HTERT RPE-1 (cell line): Measurements from ENCODE around the gene PEF1.
"Not testable (repeated sequence)": the region's sequence is repeated elsewhere in the genome, so short reads cannot be mapped to it uniquely, and the experiment has no call there.

Source experiments
- in situ Hi-C: fragments of 300-500 bp; cut with MboI; formaldehyde crosslinking; loops from 4 replicates; pipeline ENCODE4 v1.14.3; 2020; ENCODE audit warnings: low sequenced_read_pairs

Gene PEF1

DNA sequence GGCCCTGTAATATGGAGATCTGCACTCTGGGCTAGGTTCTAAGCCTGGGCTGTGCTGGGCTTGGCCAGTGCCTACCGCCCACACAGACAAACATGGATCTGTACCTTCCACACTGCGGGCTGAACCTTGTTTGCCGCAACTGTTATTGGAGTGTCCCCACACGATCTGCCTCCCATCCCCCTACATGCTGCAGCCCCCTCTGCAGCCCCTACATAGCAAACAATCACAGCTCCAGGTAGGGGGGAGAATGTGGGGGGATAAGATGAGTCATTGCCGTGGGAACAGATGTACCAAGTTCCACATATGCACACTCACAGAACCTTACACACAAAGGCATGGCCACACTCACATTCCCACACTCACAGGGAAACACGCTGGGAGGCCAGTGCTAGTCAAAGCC is 29.3 kb downstream of the PEF1 start:
- in situ Hi-C loops: no loop called here

GRCh38 chr1:31614414-31615005 is 30.2 kb downstream of the PEF1 start:
- in situ Hi-C loops: no loop called here

- in situ Hi-C loops: no loop called here
These were observed 35.1 kb downstream of the PEF1 start for GRCh38 chr1:31609514-31610118.

GRCh38 chr1:31607360-31607759 is 37.3 kb downstream of the PEF1 start:
- in situ Hi-C loops: no loop called here

DNA sequence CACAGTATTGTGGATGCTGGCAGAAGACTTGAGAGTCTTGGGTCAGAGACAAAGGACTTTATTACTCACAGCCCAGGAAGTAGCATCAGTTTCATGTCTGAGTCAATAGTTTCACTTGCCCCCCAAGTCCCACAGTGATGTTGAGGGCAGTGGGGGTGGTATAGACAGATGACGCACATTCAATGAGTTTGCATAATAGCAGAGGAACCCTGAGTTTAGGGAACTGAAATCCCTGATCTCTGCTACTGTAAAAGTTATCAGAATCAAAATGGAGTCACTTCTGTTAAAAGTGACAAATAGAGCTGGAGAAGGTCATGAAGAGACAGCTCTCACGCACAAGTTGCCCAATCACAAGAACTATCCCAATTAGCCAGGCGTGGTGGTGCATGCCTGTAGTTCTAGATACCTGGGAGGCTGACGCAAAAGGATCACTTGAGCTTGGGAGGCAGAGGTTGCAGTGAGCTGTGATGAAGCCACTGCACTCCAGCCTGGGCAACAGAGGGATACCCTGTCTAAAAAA is 38.7 kb downstream of the PEF1 start:
- in situ Hi-C loops: no loop called here

- in situ Hi-C loops: no loop called here
These were observed 42.6 kb downstream of the PEF1 start for GRCh38 chr1:31602081-31602480.

DNA sequence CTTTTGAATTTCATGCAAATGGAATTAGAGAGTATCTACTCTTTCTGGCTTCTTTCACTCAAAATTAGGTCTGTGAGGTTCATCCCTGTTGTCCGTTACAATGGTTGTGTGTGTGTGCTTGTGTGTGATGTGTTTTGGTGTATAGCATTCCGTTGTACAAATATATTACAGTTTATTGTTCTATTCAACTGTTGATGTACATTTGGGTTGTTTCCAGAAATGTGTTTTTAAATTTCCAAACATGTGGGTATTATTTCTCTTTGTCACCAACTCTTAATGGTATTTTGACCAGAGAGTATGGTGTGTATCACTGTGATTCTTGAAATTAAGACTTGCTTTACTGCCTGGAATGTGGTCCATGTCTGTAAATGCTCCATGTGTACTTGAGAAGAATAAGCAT is 44.0 kb downstream of the PEF1 start:
- in situ Hi-C loops: no loop called here

GRCh38 chr1:31598980-31599379 is 45.7 kb downstream of the PEF1 start:
- in situ Hi-C loops: no loop called here

DNA sequence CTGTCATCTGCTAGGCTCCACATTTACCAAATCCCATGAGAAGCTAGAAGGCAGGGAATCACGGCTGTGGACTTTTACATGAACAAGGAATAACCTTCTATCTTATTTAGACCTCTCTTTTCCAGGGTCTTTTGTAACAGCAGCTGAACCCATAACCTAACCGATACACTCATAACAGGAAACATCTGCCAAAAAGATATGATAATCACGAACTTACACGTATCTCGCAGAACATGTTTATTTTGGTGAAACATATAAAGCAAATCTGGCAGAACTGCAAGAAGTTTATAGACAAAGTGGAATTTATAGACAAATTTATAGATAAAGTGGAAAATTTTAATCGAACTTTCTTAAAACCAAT is 48.0 kb downstream of the PEF1 start:
- in situ Hi-C loops: no loop called here

GRCh38 chr1:31595836-31596736 is 48.6 kb downstream of the PEF1 start:
- in situ Hi-C loops: no loop called here

DNA sequence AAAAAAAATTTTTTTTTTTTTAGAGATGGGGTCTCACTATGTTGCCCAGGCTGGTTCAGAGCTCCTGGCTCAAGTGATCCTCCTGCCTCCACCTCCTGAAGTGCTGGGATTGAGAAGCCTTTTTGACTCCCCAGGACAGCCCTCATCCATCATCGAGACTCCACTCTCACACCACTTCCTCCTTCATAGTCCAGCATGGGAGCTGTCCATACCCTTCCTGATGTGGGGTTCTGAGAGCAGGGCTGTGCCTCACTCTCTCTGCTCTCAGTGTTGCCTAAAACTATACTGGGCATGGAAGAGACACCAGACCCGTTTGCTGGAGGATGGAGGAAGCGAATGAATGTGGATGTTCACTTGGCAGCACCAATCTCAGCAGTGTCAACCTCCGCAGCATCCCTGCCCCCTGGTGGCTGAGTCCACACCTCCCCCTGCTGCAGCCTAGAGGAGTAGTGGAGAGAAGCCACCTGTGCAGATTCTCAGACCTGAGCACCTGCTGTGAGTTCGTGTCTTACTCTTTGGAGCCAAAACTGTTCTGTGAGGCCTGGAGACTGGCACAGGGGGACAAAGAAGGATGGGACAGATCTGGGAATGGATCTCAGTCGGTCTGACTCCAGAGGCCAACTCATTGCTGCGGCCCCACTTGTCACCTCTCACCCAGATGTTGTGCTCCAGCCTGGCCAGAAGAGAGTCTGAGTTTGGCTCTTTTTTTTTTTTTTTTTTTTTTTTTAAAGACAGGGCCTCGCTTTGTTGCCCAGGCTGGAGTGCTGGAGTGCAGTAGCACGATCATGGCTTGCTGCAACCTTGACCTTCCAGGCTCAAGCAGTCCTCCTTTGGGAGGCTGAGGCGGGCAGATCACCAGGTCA is 50.7 kb downstream of the PEF1 start:
- in situ Hi-C loops: no loop called here

DNA sequence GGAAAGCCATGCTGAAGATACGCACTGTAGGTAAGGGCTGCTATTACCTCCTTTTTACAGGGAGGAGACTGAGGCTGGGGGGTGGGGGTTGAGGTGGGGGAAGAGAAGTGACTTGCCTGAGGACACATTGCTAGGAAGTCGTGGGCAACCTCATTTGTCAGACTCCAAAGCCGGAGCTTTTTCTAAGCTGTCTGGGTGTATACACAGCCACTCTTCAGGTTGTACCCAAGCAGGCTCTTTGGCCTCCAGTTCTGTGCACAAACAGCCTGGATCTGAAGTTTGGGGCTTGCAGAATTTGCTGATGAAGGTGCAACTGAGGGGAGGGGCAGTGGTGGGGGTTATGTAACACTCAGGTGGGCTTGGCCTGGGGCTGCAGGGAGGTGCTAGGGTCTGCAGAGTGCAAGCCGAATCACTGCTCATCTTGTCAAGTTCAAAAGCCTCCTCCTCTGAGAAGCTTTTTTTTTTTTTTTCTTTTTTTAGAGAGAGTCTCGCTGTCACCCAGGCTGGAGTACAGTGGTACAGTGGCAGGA is 51.5 kb downstream of the PEF1 start:
- in situ Hi-C loops: no loop called here

DNA sequence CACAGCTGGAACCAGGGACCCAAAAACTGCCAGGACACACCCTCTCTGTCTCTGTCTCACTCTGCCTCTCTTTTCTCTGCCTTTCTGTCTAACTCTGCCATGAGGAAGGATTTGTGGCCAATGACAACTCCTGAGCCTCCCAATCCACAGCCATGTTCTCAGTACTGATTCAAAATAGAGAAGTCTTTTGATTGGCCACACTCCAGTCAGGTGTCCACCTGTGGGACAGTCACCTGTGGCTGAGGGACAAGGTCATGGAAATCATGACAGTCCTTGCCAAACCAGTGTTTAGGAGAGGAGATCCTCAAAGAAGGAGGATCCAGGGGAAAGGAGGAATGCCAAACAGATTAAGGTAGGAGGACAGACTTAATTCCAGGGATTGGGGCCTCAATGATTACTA is 52.5 kb downstream of the PEF1 start:
- in situ Hi-C loops: no loop called here

GRCh38 chr1:31591425-31592093 is 53.1 kb downstream of the PEF1 start:
- in situ Hi-C loops: no loop called here

DNA sequence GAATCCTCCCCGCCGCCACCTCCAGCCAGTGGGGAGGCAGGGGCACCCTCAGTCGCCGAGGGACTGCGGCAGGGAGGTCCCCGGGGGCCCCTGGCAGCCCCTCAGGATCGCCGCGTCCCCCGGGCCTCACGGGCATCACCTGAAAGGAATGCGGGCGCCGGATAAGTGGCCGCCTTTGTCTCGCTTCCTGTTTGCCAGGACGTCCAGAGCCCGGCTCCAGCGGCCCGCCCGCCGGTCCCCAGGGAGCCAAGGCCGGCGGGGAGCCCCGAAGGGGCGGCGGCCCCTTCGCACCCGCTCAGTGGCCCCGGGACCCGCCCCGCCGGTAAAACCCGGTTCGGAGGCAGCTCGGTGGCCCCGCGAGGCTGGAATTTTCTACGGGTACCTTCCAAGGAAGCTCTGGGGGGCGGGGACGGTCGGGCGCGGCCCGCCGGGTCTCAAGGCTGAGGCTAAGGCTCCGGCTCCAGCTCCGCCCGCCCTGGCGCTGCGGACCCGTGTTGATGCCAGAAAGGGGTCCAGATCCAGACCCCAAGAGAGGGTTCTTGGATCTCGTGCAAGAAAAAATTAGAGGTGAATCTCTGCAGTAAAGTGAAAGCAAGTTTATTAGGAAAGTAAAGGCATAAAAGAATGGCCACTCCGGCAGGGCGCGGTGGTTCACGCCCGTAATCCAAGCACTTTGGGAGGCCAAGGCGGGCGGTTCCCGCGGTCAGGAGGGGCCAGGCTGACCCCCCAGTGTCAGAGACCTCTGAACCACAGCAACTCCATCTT is 55.7 kb downstream of the PEF1 start:
- in situ Hi-C loops: no loop called here

DNA sequence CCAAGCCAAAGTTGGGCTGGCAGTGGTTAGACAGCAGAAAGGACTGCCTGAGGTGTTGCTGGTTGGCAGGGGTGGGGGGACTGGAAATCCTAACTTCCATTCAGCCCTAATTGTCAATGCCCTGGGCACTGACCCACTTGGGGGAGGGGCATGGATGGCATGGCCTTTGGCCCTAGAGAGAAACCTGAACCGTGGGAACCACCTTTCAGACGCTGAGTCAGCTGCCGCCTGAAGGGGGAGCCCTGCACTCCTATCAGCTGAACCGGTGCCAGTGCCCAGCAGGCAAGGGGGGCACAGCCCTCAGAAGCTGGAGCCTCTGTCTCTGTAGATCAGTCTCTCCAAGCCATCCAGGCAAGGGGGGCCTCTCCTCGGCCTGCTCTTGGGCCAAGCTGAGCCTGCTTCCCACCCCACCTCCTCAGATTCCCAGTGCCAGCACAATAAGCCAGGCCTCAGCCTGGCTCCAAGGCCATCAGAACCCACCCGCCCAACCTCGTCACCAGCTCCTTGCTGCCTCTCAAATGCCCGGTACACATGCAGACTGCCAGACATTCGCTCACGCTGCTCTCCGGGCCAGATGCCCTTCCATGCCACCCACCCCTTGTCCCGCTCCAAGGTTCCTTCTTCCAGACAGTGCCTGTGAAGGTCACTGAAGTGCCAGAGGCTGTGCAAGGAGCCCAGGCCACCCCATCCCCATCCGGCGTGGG is 56.8 kb downstream of the PEF1 start:
- in situ Hi-C loops: no loop called here

GRCh38 chr1:31587328-31587699 is 57.4 kb downstream of the PEF1 start:
- in situ Hi-C loops: not testable (repeated sequence)

- in situ Hi-C loops: no loop called here
These were observed 58.0 kb downstream of the PEF1 start for GRCh38 chr1:31586376-31587327.
